ENCODE data around the gene PDLIM7.

DNA sequence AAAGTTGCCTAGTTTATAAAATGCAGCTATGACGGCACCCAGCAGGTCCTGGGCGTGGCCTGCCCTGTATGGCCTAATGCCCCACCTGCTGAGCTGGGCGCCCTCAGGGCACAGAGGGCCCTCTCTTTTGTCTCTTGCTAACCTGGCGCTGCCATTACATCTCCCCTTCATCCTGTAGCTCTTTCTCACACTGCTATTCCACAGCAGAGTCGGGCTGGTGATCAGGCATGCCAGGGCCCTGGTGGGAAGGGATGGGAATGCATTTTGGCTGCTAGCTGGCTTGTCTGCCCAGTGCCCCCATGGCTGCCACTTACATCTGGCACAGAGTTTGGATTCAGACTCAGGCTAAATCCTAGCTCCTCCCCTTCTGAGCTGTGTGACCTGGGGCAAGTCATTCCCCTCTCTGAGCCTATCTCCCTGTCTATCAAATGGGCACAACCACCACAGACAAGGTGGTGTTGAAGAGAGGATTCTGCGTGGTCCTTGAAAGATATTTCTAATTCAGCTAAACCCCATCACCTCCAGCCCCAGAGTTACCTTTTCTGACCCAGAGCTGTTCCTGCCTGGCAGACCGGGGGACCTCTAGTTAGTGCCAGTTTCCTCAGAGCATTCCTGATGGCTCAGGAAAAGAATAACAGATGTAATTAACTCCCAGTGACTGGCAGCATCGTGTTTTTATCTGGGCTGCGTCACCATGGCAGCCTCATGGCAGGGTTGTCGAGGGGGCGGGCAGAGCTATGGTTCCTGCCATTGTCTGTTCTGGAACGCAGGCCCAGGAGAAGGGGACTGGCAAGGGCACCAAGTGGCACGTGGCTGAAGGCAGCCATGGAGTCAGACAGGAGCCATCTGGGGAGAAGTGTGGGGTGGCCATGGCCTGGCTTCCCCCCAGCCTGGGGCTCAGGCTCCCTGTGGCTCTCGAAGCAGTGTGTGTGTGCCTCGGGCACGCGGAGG lies 44.4 kb downstream of the PDLIM7 start:
- TF ChIP-seq, protein P1, sequence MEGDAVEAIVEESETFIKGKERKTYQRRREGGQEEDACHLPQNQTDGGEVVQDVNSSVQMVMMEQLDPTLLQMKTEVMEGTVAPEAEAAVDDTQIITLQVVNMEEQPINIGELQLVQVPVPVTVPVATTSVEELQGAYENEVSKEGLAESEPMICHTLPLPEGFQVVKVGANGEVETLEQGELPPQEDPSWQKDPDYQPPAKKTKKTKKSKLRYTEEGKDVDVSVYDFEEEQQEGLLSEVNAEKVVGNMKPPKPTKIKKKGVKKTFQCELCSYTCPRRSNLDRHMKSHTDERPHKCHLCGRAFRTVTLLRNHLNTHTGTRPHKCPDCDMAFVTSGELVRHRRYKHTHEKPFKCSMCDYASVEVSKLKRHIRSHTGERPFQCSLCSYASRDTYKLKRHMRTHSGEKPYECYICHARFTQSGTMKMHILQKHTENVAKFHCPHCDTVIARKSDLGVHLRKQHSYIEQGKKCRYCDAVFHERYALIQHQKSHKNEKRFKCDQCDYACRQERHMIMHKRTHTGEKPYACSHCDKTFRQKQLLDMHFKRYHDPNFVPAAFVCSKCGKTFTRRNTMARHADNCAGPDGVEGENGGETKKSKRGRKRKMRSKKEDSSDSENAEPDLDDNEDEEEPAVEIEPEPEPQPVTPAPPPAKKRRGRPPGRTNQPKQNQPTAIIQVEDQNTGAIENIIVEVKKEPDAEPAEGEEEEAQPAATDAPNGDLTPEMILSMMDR (IDR thresholded peaks at IDR 0.05), result no peak
- TF ChIP-seq POLR2AphosphoS5 (IDR thresholded peaks at IDR 0.05) (no peak), EP300 (IDR thresholded peaks at IDR 0.05) (no peak)
